Bronchial epithelial cell (primary cell): Measurements from ENCODE around the gene LYZL6. TPM values are rescaled to one million over a fixed set of nuclear protein-coding genes. Genes with fewer than 3 reads are reported as not detected.

Experiments used
- DNase-seq: peaks from one replicate; pipeline ENCODE4 v3.0.0-alpha.2; 2010; ENCODE audit warnings: low read depth
- FAIRE-seq: peaks from 2 replicates; lab custom pipeline; 2011; peaks lifted over from hg19 to GRCh38; lab: Jason Lieb, UNC
- H3K27me3 ChIP-seq: 2 replicates; pipeline ENCODE4 v1.5.1; 2011; ENCODE audit warnings: low read length; ENCODE audit not compliant: control insufficient read depth, insufficient read depth
- H3K36me3 ChIP-seq: 2 replicates; pipeline ENCODE4 v1.5.1; 2011; ENCODE audit warnings: low read length; ENCODE audit not compliant: control insufficient read depth, insufficient read depth
- H3K4me3 ChIP-seq: 2 replicates; pipeline ENCODE4 v1.5.1; 2011; ENCODE audit warnings: mild to moderate bottlenecking, low read depth, low read length, control low read depth
- total RNA-seq: library from RNA; depleted of rRNA; stranded (reverse); fragments of >200 nt; gene quantifications from 2 replicates; pipeline ENCODE4 v1.2.1, GENCODE V29; 2014
- TF ChIP-seq, protein P1 (sequence below): IDR thresholded peaks from 2 replicates; pipeline ENCODE4 v1.5.1; 2011; ENCODE audit warnings: mild to moderate bottlenecking, moderate library complexity, low read length, control low read depth, inconsistent platforms; ENCODE audit not compliant: insufficient read depth, severe bottlenecking

Gene LYZL6
- total RNA-seq, 1 donor from 2014 or later: not detected

DNA sequence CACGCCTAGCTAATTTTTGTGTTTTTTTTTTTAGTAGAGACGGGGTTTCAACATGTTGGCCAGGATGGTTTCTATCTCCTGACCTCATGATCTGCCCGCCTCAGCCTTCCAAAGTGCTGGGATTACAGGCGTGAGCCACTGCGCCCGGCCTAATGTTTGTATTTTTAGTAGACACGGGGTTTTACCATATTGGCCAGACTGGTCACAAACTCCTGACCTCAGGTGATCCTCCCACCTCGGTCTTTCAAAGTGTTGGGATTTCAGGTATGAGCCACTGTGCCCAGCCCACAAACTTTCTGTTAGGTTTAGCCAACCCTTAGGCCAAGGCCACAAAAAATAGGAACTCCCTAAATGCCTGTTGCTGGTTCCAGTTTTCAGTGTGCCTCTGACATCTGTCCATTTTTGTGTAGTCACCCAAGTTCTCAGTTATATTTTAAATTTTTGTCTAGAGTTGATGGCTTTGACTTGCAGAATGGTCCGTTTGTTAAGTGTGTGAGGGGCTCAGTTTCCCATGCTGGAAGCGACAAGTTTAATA lies 25.1 kb upstream of the LYZL6 start:
- Histone ChIP-seq H3K27me3 (no peaks in the 10 kb centered on the region), H3K36me3 (no peaks in the 10 kb centered on the region), H3K4me3 (no peak overlapping the region)
- DNase-seq (no peak), FAIRE-seq (no peak)
- TF ChIP-seq, protein P1, sequence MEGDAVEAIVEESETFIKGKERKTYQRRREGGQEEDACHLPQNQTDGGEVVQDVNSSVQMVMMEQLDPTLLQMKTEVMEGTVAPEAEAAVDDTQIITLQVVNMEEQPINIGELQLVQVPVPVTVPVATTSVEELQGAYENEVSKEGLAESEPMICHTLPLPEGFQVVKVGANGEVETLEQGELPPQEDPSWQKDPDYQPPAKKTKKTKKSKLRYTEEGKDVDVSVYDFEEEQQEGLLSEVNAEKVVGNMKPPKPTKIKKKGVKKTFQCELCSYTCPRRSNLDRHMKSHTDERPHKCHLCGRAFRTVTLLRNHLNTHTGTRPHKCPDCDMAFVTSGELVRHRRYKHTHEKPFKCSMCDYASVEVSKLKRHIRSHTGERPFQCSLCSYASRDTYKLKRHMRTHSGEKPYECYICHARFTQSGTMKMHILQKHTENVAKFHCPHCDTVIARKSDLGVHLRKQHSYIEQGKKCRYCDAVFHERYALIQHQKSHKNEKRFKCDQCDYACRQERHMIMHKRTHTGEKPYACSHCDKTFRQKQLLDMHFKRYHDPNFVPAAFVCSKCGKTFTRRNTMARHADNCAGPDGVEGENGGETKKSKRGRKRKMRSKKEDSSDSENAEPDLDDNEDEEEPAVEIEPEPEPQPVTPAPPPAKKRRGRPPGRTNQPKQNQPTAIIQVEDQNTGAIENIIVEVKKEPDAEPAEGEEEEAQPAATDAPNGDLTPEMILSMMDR: no peak

DNA sequence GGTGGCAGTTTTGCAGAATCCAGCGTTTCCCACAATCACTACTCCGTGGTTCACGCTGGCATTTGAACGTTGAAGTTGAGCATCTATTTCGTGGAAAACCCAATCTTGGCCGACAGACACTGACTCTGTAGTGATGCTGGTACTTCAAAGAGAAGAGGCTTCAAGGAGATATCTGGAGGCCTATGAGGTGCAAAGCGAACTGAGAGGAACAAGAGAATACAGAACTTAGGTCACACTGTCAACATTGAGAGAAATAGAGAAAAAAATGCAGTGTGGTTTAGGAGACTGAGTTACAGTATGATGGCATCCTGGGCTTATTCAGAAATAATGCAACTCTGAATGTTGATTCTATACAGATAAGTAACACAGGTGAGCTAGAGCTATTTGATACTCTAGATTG lies 21.8 kb upstream of the LYZL6 start:
- H3K4me3 ChIP-seq: no peak overlapping the region
- no peaks in the 10 kb centered on the region for H3K36me3 ChIP-seq
- no peaks in the 10 kb centered on the region for H3K27me3 ChIP-seq
- FAIRE-seq: no peak
- DNase-seq: no peak
- TF ChIP-seq, protein P1: no peak

DNA sequence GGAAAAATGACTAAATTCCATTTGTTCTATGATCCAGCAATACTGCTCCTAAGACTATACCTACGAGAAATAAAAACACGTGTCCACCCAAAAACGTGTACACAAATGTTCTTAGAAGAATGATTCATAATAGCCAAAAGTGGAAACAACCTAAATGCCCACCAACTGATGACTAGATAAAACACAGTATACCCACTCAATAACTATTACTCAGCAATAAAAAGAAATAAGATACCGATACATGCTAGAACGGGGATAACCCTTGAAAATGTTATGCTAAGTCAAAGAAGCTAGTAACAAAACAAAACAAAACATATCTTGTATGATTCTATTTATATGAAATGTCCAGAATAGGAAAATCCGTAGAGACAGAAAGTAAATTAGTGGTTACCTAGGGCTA lies 20.1 kb upstream of the LYZL6 start:
- TF ChIP-seq, protein P1: no peak
- peaks cover 2% of the 10 kb centered on the region for H3K27me3 ChIP-seq
- no peak for DNase-seq
- no peak for FAIRE-seq
- no peak overlapping the region for H3K4me3 ChIP-seq
- H3K36me3 ChIP-seq: no peaks in the 10 kb centered on the region

DNA sequence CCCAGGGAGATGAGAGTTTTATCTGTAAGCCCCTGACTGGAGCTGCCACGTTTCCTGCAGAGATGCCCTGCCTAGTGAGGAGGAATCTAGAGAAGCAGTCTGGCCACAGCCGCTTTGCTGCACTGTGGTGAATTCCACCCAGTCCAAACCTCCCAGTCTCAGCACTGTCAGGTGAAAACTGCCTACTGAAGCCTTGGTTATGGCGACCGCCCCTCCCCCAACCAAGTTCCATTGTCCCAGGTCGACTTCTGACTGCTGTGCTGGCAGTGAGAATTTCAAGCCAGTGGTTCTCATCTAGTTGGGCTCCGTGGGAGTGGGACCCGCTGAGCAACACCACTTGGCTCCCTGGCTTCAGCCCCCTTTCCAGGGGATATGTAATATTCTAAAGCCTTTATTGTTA lies 10.2 kb upstream of the LYZL6 start:
- TF ChIP-seq, protein P1: no peak
- no peaks in the 10 kb centered on the region for H3K36me3 ChIP-seq
- DNase-seq: no peak
- H3K27me3 ChIP-seq: peaks cover 4% of the 10 kb centered on the region
- no peak for FAIRE-seq
- H3K4me3 ChIP-seq: no peak overlapping the region

DNA sequence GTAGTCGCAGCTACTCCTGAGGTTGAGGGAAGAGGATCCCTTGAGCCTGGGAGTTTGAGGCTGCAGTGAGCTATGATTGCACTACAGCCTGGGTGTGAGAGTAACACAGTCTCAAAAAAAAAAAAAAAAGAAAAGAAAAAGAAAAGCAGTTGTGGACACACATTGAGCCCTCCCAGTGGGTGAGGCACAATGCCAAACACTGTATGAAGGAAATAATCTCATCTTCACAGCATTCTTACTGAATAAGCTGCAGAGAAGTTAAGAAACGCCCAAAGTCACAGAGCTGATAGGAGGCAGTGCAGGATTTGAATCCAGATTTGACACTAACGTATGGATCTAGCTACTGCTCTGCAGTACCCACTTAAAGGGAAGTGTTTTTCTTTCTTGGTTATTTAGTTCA lies 5.9 kb upstream of the LYZL6 start:
- FAIRE-seq: no peak
- Histone ChIP-seq H3K36me3 (no peaks in the 10 kb centered on the region), H3K27me3 (peaks cover 3% of the 10 kb centered on the region), H3K4me3 (no peak overlapping the region)
- no peak for DNase-seq
- TF ChIP-seq, protein P1: no peak

DNA sequence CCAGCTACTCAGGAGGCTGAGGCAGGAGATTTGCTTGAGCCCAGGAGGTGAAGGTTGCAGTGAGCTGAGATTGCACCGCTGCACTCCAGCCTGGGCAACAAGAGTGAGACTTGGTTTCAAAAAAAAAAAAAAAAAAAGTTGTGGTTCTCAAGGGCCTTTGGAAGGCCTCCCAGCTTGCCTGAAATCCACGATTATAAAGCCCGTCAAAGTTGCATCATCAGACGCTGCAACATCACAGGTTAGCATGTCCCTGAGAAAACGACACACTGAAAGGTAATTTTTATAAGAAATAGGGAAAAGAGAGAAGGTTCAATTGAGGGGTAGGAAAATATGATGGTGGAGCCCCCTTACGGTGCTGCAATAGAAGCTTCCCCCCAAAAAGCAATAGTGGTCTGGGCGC lies 4.6 kb upstream of the LYZL6 start:
- H3K36me3 ChIP-seq: no peaks in the 10 kb centered on the region
- H3K27me3 ChIP-seq: peaks cover 3% of the 10 kb centered on the region
- FAIRE-seq (no peak), DNase-seq (no peak)
- TF ChIP-seq, protein P1: no peak
- no peak overlapping the region for H3K4me3 ChIP-seq
